ENCODE results near the gene PLK4.
"Not testable (repeated sequence)": the region's sequence is repeated elsewhere in the genome, so short reads cannot be mapped to it uniquely, and the experiment has no call there.

PLK4 gene

DNA sequence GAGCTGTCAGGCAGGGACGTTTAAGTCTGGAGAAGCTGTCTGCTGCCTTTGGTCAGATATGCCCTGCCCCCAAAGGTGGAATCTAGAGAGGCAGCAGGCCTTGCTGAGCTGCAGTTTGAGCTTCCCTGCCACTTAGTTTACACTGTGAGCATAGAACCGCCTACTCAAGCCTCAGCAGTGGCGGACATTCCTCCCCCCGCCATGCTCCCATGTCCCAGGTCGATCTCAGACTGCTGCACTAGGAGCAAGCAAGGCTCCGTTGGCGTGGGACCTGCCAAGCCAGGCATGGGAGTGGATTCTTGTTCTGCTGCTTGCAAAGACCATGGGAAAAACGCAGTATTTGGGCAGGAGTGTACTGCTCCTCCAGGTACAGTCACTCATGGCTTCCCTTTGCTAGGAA lies 24.3 kb downstream of the PLK4 start:
- no peak for DNase-seq (ENCODE audit: low spot score)

GRCh38 chr4:127916512-127916911 lies 35.8 kb downstream of the PLK4 start:
- DNase-seq (ENCODE audit: low spot score): no peak

DNA sequence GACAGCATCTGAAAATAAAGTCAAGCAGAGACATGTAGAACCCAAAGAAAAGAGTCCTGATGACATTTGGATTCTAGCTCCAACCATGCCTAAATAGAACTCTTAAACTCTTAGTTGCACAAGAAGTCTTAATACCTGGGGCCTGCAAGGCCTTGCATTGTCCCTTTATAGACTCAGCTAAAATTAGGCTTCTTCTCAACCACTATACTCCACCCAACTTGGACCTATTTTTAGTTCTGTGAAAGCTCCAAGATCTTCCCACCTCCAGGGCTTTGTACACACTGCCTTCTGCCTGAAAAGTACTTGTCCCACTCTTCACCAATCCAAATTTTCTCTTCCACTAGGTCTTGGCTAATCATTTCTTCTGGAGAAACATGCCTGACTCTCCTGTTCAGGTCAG lies 36.5 kb downstream of the PLK4 start:
- DNase-seq (ENCODE audit: low spot score): no peak

DNA sequence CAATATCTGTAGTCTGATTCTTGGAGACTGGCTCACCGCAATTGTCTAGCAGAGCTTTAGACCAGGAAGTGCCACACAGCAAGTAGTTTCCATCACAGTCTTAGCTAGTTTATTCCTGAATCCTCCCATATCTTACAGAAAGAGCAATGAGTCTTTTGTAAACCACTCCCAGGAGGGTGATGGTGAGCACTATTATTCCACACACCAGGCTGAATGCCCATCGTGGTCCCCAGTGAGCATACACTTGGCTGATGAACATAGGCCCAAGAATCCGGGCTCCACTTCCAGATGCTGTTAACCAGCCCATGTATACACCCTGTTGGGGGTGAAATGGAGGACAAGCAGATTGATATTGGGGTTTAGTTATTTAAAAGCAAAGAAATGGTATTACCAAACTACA lies 39.8 kb downstream of the PLK4 start:
- DNase-seq (ENCODE audit: low spot score): no peak

DNA sequence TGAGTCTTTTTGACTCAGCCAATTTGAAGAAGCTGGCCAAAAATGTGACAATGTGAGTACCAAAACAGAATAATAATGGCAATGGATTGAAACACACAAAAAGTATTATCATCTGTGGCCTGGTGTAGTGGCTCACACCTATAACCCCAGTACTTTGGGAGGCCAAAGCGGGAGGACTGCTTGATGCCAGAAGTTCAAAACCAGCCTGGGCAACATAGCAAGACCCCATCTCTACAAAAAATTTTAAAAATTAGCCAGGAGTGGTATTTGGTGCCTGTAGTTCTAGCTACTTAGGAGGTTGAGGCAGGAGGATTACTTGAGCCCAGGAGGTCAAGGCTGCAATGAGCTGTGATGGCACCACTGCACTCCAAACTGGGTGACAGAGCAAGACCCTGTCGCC lies 41.5 kb downstream of the PLK4 start:
- no peak for DNase-seq (ENCODE audit: low spot score)

- DNase-seq (ENCODE audit: low spot score): not testable (repeated sequence)
Measured at GRCh38 chr4:127925720-127926119, 45.0 kb downstream of the PLK4 start.

- DNase-seq (ENCODE audit: low spot score): no peak
Measured at GRCh38 chr4:127930175-127930574, 49.5 kb downstream of the PLK4 start.

DNA sequence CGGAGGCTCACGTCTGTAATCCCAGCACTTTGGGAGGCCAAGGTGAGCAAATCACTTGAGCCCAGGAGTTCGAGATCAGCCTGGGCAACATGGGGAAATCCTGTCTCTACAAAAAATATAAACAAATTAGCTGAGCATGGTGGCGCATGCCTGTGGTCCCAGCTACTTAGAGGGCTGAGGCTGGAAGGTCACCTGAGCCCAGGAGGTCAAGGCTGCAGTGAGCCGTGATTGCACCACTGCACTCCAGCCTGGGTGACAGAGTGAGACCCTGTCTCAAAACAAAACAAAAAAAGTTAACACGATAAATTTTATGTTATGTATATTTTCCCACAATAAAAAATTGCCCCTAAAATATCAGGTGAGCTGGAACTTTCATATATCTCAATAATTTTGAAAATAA lies 51.1 kb downstream of the PLK4 start:
- DNase-seq (ENCODE audit: low spot score): not testable (repeated sequence)

DNA sequence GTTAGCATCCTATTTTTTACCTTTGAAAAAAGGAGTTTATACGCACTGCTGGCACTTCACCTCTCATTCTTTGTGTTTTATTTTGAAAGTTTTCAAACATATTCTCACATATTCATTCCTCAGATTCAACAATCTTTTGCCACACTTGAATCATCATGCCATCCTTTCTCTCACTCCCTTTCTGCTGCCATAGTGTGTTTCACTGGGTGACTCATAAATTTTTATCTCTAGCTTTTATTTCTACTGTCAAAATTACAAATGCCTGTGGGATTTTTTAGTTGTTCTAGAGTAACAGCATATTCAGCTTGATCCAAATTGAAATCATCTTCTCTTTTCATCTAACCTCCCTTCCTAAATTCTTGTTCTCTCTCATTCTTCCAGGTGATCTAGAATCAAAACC lies 56.3 kb downstream of the PLK4 start:
- DNase-seq (ENCODE audit: low spot score): no peak
